Sigmoid colon (tissue), 4 donors: Measurements from ENCODE around the gene PSMB11.

ENCODE experiments used
- CTCF ChIP-seq, 4 experiments: fragments of 450-650 bp in 3 of 4; fragments of 200-600 bp in 1 of 4; IDR thresholded peaks; one replicate each; pipeline ENCODE4 v1.5.1; 2016 to 2019; ENCODE audit warnings: antibody characterized with exemption in 4 of 4, mild to moderate bottlenecking in 3 of 4, moderate library complexity in 2 of 4
- EP300 ChIP-seq, 4 donors: sonication (generic); formaldehyde crosslinking; IDR thresholded peaks; one replicate each; pipeline ENCODE4 v1.6.1; 2017; ENCODE audit warnings: antibody characterized with exemption in 4 of 4
- POLR2AphosphoS5 ChIP-seq, 4 donors: sonication (generic); formaldehyde crosslinking; IDR thresholded peaks; one replicate each; pipeline ENCODE4 v1.6.1; 2017; ENCODE audit warnings: antibody characterized with exemption in 4 of 4

DNA sequence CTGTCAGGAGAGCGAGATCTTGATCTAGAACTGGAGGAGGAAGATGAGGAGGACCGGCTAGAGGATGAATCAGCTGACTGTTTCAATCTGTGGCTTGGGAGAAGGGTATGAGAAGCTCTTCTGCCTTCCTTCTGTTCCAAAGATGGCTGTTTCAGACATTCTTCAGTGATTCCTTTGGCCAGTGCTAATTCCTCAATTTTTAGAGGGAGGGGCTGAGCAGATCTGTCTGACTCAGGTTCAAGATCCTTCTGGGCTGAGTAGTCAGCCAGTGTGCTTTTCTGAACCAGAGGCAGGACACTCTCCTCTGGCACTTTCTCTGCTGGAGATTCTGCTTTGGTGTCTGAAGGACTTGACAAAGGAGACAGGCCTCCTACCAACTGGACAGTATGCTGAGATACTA is 37.7 kb downstream of the PSMB11 start:
- TF ChIP-seq CTCF (IDR thresholded peaks at IDR 0.05) (no peak), POLR2AphosphoS5 (IDR thresholded peaks at IDR 0.05) (no peak), EP300 (IDR thresholded peaks at IDR 0.05) (no peak)
